HS-5 (cell line): Measurements from ENCODE around the gene RRP36.

Source experiments
- DNase-seq: peaks from one replicate; pipeline ENCODE4 v3.0.0-alpha.2; 2012; ENCODE audit warnings: low read depth

RRP36 gene

GRCh38 chr6:43070028-43070632 is 48.7 kb downstream of the RRP36 start:
- DNase-seq = no peak

GRCh38 chr6:43074847-43075669 is 53.6 kb downstream of the RRP36 start:
- no peak for DNase-seq

GRCh38 chr6:43075670-43076463 is 54.4 kb downstream of the RRP36 start, which contains the start of gene PTK7:
PTK7 (plus strand) TSS chr6:43076314; CDS start chr6:43076489, 175 bp downstream.
- DNase-seq = no peak

GRCh38 chr6:43076464-43077332 is 55.3 kb downstream of the RRP36 start:
- no peak for DNase-seq

- no peak for DNase-seq
These were observed 55.9 kb downstream of the RRP36 start for GRCh38 chr6:43077333-43077809.

GRCh38 chr6:43077981-43078511 is 56.6 kb downstream of the RRP36 start:
- DNase-seq = no peak

- DNase-seq = no peak
These were observed 57.3 kb downstream of the RRP36 start for GRCh38 chr6:43078691-43079090.
